HG02571 (cell line): ENCODE measurements around the gene PPARD.
"Not testable (repeated sequence)": the region's sequence is repeated elsewhere in the genome, so short reads cannot be mapped to it uniquely, and the experiment has no call there.

ENCODE experiments used
- ATAC-seq: cut with Tn5 transposase; IDR thresholded peaks from one replicate; pipeline ENCODE4 v1.9.1; 2021; ENCODE audit warnings: mild to moderate bottlenecking, moderate library complexity; ENCODE audit not compliant: unreplicated experiment

Gene PPARD

GRCh38 chr6:35435074-35435837, 92.9 kb downstream of the PPARD start:
- ATAC-seq: no peak

DNA sequence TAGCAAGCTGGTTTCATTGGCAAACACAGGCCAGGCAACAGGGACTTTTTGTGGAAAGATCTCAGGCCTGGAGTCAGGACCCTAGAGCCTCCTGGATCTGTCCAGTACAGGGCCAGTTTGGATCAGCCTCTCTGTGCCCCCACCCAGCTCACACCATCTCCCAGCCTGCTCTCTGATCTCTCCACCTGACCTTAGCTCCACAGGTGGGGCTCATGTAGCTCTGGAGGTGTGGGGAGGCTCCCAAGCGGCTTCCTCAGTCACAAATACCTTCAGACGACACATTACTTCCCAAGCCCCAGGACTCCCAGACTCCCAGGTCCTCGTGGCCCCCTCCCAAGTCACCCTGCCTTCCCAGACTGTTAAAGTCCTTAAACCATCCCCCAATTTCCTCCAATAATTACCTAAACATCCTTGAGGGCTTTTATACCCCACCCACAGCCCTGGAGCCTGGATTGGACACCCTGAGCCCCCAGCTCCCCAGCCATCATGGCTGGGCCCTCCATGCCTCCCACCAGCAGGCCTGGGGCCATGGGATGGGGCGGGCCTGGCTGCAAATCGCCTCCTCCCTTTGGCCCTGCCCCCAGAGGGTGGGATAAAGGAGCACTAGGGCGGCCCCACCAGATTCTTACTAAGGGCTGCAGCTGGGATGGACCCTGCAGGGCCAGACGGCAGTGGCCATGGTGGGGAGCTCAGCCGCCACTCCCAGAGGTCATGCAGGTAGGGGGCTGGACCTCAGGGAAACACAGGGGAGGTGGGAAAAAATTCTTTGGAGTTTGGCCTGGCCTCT, 93.9 kb downstream of the PPARD start:
- ATAC-seq: no peak

DNA sequence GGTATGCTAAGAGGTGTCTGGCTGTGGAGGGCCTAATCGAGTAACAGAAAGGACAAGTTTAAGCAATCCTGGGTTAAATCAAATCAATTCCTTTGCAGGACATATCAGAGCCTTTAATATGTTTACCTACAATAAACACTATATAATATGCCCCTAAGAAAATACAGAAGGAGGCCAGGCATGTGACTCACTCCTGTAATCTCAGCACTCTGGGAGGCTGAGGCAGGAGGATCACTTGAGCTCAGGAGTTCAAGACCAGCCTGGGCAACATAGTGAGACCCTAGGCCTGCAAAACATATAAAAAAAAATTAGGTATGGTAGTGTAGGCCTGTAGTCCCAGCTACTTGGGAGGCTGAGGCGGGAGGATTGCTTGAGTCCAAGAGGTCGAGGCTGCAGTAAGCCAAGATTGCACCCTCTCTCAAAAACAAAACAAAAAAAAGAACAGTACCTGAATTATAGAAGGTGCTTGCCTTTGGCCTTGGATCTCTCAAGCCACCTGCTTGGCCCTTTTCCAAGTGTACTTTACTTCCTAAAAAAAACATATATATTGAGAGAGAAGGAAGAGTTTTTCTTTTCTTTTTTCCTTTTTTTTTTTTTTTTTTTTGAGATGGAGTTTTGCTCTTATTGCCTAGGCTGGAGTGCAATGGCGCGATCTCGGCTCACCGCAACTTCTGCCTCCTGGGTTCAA, 96.2 kb downstream of the PPARD start:
- not testable (repeated sequence) for ATAC-seq

DNA sequence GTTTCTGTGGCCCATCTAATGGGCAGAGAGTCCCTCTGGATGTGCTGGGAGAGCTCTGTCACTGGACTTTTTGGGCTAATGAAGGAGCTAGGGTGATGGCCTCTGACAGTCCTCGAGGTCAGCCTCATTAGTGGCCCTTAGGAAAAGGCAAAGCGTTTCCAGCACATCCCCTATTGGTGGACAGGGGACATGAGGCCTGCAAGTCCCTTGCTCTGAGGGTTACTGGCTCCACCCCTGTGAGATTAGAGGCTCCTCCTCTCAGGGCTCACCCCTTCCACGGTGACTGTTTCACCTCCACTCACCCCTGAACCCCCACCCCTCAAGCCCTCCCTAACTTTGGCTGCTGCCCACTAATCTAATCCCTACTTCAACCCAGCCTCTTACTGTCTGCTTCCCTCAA, 97.0 kb downstream of the PPARD start:
- no peak for ATAC-seq

DNA sequence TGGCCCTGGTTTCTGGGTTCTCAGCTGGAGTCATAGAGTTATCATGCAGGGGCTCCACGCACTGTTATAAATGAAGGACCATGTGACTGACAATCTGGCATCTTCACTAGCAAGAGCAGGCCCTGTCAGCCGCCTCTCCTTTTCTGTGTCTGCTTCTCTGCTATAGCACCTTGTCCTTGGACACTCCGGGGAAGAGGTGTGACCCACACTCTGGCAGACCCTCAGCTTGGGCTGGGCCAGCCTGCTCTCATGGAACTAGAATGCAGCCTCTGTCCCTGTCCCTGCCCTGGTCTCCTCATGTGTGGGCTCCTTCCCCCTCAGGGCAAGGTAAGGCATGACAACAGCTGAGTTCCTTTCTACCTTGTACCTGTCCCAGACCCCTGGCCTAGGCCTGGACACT, 98.8 kb downstream of the PPARD start:
- no peak for ATAC-seq

DNA sequence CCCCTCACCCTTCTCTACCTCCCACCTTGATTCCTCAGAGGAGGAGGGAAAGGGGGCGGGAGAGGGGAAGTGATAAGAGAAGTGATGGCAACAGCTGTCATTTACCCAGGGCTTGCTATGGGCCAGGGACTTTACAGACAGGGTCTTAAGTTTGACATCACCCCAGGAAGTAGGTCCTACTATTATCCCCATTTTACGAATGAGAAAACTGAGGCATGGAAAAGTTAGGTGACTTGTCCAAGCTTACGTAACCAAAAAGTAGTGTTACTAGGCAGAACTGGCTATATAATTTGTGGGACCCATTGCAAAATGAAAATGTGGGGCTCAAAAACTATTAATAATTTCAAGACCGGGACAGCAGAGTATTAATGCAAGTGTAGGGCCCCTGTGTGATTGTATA, 99.3 kb downstream of the PPARD start:
- no peak for ATAC-seq

GRCh38 chr6:35442693-35443092, 100.3 kb downstream of the PPARD start:
- ATAC-seq: no peak

- ATAC-seq: no peak
Measured at GRCh38 chr6:35443341-35444030, 101.1 kb downstream of the PPARD start.

- no peak for ATAC-seq
Measured at GRCh38 chr6:35445691-35446090, 103.3 kb downstream of the PPARD start.

DNA sequence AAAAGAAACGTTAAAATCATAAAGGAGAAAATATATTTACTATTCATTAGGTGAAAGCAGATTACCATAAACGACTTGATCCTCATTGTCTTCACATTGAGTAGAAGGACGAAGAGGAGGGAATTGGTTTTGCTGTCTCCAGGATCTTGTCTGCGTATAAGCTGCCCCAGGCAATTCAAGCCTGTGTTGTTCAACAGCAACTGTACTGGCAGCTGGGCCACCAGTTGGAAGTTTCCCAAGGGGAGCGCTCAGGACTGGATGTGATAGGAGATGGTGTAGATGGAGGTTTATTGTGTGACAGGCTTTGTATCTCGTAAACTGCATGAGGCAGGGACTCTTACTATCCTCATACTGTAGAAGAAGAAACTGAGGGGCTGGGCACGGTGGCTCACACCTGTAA, 105.8 kb downstream of the PPARD start:
- no peak for ATAC-seq

DNA sequence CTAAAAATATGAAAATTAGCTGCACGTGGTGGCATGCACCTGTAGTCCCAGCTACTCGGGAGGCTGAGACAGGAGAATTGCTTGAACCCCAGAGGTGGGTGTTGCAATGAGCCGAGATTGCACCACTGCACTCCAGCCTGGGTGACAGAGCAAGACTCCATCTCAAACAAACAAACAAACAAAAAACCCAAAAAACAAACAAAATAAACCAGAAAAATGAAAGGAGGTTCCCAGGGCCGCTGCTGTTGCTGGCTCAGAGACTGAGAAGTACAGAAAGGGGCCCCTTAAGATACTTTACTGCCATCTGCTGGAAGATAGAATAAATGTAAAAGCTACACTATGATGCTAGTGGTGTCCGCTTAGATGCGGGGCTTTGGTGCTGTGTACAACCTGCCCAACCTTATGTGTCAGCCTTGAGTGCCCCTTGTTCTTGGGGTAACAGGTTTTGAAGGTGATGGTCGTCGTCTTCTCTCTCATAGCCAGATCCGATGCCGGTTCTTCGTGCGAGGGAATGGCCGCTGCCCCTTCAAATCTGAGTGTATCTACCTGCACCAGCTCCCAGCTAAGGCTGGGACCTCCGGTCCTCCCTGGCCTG, 107.0 kb downstream of the PPARD start:
- no peak for ATAC-seq

- ATAC-seq: no peak
Measured at GRCh38 chr6:35451354-35452182, 109.2 kb downstream of the PPARD start.

DNA sequence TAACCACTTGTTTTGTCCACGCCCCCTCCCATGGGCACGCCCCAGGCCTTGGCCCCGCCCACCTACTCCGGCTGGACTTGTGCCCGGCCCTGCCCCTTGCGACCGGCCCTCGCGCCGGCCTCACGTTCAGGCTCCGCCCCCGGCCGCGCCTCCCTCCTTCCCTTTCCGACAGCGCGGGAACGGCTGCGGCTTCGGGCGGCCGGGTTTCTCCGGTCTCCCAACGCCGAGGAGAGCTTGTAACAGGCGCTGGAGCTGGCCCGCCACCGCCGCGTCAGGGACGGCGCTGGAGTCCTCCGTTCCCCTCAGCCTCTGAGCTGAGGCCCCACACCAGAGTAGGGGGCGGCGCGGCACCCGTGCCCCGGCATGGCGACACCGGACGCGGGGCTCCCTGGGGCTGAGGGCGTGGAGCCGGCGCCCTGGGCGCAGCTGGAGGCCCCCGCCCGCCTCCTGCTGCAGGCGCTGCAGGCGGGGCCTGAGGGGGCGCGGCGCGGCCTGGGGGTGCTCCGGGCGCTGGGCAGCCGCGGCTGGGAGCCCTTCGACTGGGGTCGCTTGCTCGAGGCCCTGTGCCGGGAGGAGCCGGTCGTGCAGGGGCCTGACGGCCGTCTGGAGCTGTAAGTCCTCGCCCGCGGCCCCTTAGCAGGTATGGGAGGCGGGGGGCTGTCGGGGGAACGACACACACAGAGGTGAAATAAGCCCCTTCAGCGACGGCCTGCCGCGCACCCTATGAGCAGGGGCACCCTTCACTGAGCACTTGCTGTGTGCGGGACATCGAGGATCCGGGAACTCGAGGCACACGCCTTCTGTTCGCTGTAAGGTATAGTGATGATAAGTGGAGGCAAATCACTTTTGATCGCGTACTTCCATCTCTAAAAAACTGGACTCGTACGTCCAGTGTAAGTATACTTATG, 110.1 kb downstream of the PPARD start, which contains the start of gene FANCE:
Gene FANCE (plus strand): TSS at position 156 of the 908 bp plus-strand sequence. CDS start 208 bp downstream, at position 364.
- ATAC-seq: peak; percentile 79

- ATAC-seq: no peak
Measured at GRCh38 chr6:35453236-35453635, 110.9 kb downstream of the PPARD start.

DNA sequence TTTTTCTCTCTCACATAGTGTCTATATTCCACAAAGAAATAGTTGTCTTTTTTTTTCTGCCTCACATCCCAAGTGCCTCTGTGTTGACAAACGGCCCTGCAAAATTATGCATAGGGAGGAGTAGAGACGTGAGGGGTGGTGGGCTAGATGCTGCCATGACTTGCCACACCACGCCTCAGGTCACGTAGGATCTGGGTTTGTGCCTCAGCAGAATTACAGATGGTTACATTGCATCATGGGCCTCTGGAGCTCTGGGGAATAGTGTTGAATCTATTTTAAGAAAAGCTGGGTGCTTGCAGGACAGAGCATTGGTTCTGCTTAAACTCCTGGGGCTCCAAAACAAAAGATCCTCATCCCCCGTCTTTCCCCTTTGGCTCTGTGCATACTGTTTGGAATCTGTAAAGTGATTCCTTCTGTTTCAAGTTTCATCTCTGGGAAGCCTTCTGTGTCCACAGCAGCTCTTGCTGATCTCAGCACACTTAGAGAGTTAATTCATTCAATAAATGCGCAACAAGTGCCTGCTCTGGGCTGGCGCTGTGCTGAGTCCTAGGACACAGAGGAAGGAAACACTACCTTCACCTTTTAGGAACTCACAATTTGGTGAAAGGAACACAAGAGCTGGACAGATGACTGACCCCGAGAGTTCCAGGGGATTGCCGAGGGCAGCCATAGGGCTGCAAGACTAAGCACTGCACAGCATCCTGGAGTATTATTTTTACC, 112.2 kb downstream of the PPARD start:
- no peak for ATAC-seq

DNA sequence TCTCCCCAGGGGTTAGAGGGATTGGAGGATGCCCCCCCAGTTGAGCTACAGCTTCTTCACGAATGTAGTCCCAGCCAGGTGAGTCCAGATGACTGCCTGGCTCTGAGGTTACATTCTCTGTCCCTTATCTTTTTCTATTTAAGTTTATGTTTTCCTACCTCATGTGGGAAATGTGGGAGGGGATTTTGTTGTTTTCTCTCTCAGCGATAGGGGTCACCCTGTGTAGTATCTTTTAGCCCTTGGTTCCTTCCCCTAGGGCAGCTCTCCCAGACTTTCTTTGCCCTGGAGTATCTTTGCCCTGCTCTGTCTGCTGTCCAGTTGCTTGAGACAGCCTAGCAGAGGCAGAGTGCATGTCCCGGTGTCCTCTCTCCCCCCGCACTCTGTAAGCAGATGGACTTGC, 115.5 kb downstream of the PPARD start:
- no peak for ATAC-seq

GRCh38 chr6:35461270-35461669, 118.9 kb downstream of the PPARD start:
- ATAC-seq: no peak

DNA sequence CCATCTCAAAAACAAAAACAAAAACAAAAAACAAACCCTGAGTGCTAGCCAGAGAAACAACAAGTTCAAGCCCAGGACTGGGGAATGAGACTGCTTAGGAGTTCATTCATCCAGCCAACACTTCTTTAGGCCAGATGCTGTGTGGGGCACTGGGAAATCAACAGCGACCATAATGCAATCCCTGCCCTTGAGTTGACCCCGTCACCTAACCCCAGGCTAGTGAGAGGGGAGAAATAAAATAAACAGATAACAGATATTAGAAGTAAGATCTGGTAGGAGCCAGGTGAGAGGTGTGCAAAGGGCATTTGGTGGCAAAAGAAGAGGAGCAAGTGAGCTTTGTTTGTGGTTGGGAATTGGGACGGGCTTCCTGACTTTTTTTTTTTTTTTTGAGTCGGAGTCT, 120.9 kb downstream of the PPARD start:
- ATAC-seq: no peak
